ENCODE measurements around the gene COL23A1.
"Not testable (repeated sequence)": the region's sequence is repeated elsewhere in the genome, so short reads cannot be mapped to it uniquely, and the experiment has no call there.

Gene COL23A1

GRCh38 chr5:178588769-178589168 lies 1.4 kb downstream of the COL23A1 start:
- Histone ChIP-seq H3K27me3 (peaks cover 0 to 29% of the 10 kb centered on the region in 2 donors), H3K4me1 (peaks cover 0 to 26% (median 19%) of the 10 kb centered on the region in 4 donors), H3K9me3 (no peaks in the 10 kb centered on the region), H3K4me3 (no peak overlapping the region), H3K27ac (no peak overlapping the region), H3K36me3 (no peaks in the 10 kb centered on the region)
- TF ChIP-seq CTCF (IDR thresholded peaks at IDR 0.05), result no peak
- DNase-seq, result no peak
- intact Hi-C loops (cut with DNase I; ENCODE audit: low total_unique reads), result loop anchor here (10.0 kb wide), 1 partner anchor 314 kb away; no protein-coding TSS in a partner anchor

- DNase-seq, result no peak
- no peak overlapping the region for H3K27ac ChIP-seq
- no peaks in the 10 kb centered on the region for H3K36me3 ChIP-seq
- no peak for TF ChIP-seq CTCF (IDR thresholded peaks at IDR 0.05)
- H3K9me3 ChIP-seq, result no peaks in the 10 kb centered on the region
- H3K27me3 ChIP-seq, result peaks cover 0 to 29% of the 10 kb centered on the region in 2 donors
- intact Hi-C loops (cut with DNase I; ENCODE audit: low total_unique reads), result loop anchor here (10.0 kb wide), 1 partner anchor 313 kb away; no protein-coding TSS in a partner anchor
- peaks cover 0 to 26% (median 19%) of the 10 kb centered on the region in 4 donors for H3K4me1 ChIP-seq
- no peak overlapping the region for H3K4me3 ChIP-seq
Observed at GRCh38 chr5:178587763-178588611, 2.2 kb downstream of the COL23A1 start.

GRCh38 chr5:178586396-178586795 lies 3.8 kb downstream of the COL23A1 start:
- H3K27ac ChIP-seq, result no peak overlapping the region
- peaks cover 0 to 32% of the 10 kb centered on the region in 2 donors for H3K27me3 ChIP-seq
- intact Hi-C loops (cut with DNase I; ENCODE audit: low total_unique reads), result loop anchor here (10.0 kb wide), 1 partner anchor 312 kb away; no protein-coding TSS in a partner anchor
- H3K4me1 ChIP-seq, result peaks cover 0 to 23% (median 19%) of the 10 kb centered on the region in 4 donors
- no peaks in the 10 kb centered on the region for H3K36me3 ChIP-seq
- H3K9me3 ChIP-seq, result no peaks in the 10 kb centered on the region
- H3K4me3 ChIP-seq, result no peak overlapping the region
- TF ChIP-seq CTCF (IDR thresholded peaks at IDR 0.05), result no peak
- DNase-seq, result no peak

- H3K4me3 ChIP-seq, H3K27ac ChIP-seq, H3K36me3 ChIP-seq, H3K9me3 ChIP-seq: not testable (repeated sequence)
- DNase-seq, result peak in 1 of 2 donors; percentile 40
- peaks cover 0 to 32% of the 10 kb centered on the region in 2 donors for H3K27me3 ChIP-seq
- intact Hi-C loops (cut with DNase I; ENCODE audit: low total_unique reads), result loop anchor here (10.0 kb wide), 1 partner anchor 311 kb away; no protein-coding TSS in a partner anchor
- H3K4me1 ChIP-seq, result peaks cover 0 to 13% (median 10%) of the 10 kb centered on the region in 4 donors
Observed at GRCh38 chr5:178585421-178585820, 4.8 kb downstream of the COL23A1 start.

GRCh38 chr5:178583279-178583678 lies 6.9 kb downstream of the COL23A1 start:
- peaks cover 0 to 28% of the 10 kb centered on the region in 2 donors for H3K27me3 ChIP-seq
- no peak for DNase-seq
- intact Hi-C loops (cut with DNase I; ENCODE audit: low total_unique reads), result loop anchor here (10.0 kb wide), 1 partner anchor 308 kb away; no protein-coding TSS in a partner anchor
- no peaks in the 10 kb centered on the region for H3K9me3 ChIP-seq
- H3K4me3 ChIP-seq, result no peak overlapping the region
- H3K36me3 ChIP-seq, result no peaks in the 10 kb centered on the region
- H3K27ac ChIP-seq, result no peak overlapping the region
- TF ChIP-seq CTCF (IDR thresholded peaks at IDR 0.05), result no peak
- no peaks in the 10 kb centered on the region for H3K4me1 ChIP-seq

- Histone ChIP-seq H3K27me3 (peaks cover 0 to 33% of the 10 kb centered on the region in 2 donors), H3K9me3 (no peaks in the 10 kb centered on the region), H3K4me3 (no peak overlapping the region), H3K4me1 (peaks cover 0 to under 1% (median 0%) of the 10 kb centered on the region in 4 donors), H3K36me3 (no peaks in the 10 kb centered on the region), H3K27ac (no peak overlapping the region)
- TF ChIP-seq CTCF (IDR thresholded peaks at IDR 0.05), result no peak
- DNase-seq, result no peak
- intact Hi-C loops (cut with DNase I; ENCODE audit: low total_unique reads), result loop anchor here (10.0 kb wide), 1 partner anchor 307 kb away; no protein-coding TSS in a partner anchor
Observed at GRCh38 chr5:178582291-178582690, 7.9 kb downstream of the COL23A1 start.

Data from tibial artery (tissue), 4 donors.